Transverse colon (tissue), 4 donors: ENCODE data around the gene RXRG.

Experiments used
- EP300 ChIP-seq: sonication (generic); formaldehyde crosslinking; IDR thresholded peaks from one replicate; pipeline ENCODE4 v1.6.1; 2017; ENCODE audit warnings: antibody characterized with exemption, low read depth
- POLR2A ChIP-seq: fragments of 450-650 bp; IDR thresholded peaks from one replicate; pipeline ENCODE4 v1.6.1; 2016; ENCODE audit warnings: antibody characterized with exemption, mild to moderate bottlenecking, moderate library complexity
- POLR2AphosphoS5 ChIP-seq, 3 donors: sonication (generic); formaldehyde crosslinking; IDR thresholded peaks; one replicate each; pipeline ENCODE4 v1.6.1; 2016; ENCODE audit warnings: antibody characterized with exemption in 3 of 3
- TF ChIP-seq, protein P1 (sequence below), 5 experiments: fragments of 200-600 bp in 3 of 5; fragments of 450-650 bp in 2 of 5; sonication (generic) in 3 of 5; IDR thresholded peaks; 1 replicate in 2 of 5; 2 replicates in 3 of 5; pipeline ENCODE4 v1.5.1; 2016 to 2017; ENCODE audit warnings: antibody characterized with exemption in 5 of 5, inconsistent platforms in 3 of 5, mild to moderate bottlenecking in 2 of 5, moderate library complexity in 1 of 5

GRCh38 chr1:165364568-165365133 lies 80.3 kb downstream of the RXRG start:
- no peak for TF ChIP-seq POLR2A
- TF ChIP-seq, protein P1, sequence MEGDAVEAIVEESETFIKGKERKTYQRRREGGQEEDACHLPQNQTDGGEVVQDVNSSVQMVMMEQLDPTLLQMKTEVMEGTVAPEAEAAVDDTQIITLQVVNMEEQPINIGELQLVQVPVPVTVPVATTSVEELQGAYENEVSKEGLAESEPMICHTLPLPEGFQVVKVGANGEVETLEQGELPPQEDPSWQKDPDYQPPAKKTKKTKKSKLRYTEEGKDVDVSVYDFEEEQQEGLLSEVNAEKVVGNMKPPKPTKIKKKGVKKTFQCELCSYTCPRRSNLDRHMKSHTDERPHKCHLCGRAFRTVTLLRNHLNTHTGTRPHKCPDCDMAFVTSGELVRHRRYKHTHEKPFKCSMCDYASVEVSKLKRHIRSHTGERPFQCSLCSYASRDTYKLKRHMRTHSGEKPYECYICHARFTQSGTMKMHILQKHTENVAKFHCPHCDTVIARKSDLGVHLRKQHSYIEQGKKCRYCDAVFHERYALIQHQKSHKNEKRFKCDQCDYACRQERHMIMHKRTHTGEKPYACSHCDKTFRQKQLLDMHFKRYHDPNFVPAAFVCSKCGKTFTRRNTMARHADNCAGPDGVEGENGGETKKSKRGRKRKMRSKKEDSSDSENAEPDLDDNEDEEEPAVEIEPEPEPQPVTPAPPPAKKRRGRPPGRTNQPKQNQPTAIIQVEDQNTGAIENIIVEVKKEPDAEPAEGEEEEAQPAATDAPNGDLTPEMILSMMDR (IDR thresholded peaks at IDR 0.05), result no peak
- no peak for TF ChIP-seq POLR2AphosphoS5 (IDR thresholded peaks at IDR 0.05)
- TF ChIP-seq EP300, result no peak
